Lower leg skin (tissue), 3 donors: ENCODE measurements around the gene KDM8.

ENCODE experiments used
- CTCF ChIP-seq, 3 donors: fragments of 450-650 bp; IDR thresholded peaks; one replicate each; pipeline ENCODE4 v1.5.1; 2016; ENCODE audit warnings: antibody characterized with exemption in 3 of 3, mild to moderate bottlenecking in 3 of 3, moderate library complexity in 2 of 3
- POLR2A ChIP-seq, 2 donors: fragments of 450-650 bp; IDR thresholded peaks; one replicate each; pipeline ENCODE4 v1.6.1; 2016 to 2017; ENCODE audit warnings: antibody characterized with exemption in 2 of 2, mild to moderate bottlenecking in 1 of 2, moderate library complexity in 1 of 2

DNA sequence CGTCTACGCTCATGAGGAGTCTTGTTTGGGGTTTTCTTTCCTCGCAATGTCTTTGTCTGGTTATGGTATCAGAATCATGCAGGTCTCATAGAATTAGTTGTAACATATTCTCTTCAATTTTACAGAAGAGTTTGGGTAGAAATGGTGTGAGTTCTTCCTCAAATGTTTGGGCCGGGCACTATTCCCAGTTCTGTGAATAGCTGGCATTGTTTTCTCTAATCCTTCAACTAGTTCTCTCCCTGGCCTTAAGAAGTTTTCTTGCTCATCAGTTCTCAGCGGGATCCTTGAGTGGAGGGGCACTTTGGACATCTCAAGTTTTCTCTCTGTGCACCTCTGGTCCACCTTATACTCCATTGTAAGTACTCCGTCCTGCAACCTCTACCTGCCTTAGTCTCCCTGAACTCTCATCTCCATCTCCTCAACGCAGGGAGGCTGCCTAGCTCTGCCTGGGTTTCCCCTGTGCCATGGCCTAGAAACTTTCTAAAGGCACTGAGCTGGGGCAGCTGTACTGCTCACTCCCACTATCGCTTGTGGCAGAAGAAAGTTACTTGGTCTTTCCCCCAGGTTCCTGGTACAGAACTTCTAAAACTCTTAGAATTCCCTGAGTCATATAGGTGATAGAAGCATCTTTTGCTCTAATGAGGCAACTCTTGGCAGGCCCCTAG, 48.3 kb downstream of the KDM8 start:
- no peak for TF ChIP-seq CTCF (IDR thresholded peaks at IDR 0.05)
- TF ChIP-seq POLR2A (IDR thresholded peaks at IDR 0.05), result no peak
